Lower leg skin (tissue), 3 donors: ENCODE measurements around the gene CLK1.

ENCODE experiments used
- POLR2A ChIP-seq, 2 donors: fragments of 450-650 bp; IDR thresholded peaks; one replicate each; pipeline ENCODE4 v1.6.1; 2016 to 2017; ENCODE audit warnings: antibody characterized with exemption in 2 of 2, mild to moderate bottlenecking in 1 of 2, moderate library complexity in 1 of 2
- TF ChIP-seq, protein P1 (sequence below), 3 donors: fragments of 450-650 bp; IDR thresholded peaks; one replicate each; pipeline ENCODE4 v1.5.1; 2016; ENCODE audit warnings: antibody characterized with exemption in 3 of 3, mild to moderate bottlenecking in 3 of 3, moderate library complexity in 2 of 3

- TF ChIP-seq POLR2A (IDR thresholded peaks at IDR 0.05): no peak
- TF ChIP-seq, protein P1, sequence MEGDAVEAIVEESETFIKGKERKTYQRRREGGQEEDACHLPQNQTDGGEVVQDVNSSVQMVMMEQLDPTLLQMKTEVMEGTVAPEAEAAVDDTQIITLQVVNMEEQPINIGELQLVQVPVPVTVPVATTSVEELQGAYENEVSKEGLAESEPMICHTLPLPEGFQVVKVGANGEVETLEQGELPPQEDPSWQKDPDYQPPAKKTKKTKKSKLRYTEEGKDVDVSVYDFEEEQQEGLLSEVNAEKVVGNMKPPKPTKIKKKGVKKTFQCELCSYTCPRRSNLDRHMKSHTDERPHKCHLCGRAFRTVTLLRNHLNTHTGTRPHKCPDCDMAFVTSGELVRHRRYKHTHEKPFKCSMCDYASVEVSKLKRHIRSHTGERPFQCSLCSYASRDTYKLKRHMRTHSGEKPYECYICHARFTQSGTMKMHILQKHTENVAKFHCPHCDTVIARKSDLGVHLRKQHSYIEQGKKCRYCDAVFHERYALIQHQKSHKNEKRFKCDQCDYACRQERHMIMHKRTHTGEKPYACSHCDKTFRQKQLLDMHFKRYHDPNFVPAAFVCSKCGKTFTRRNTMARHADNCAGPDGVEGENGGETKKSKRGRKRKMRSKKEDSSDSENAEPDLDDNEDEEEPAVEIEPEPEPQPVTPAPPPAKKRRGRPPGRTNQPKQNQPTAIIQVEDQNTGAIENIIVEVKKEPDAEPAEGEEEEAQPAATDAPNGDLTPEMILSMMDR (IDR thresholded peaks at IDR 0.05): no peak
These were observed 18.7 kb downstream of the CLK1 start for GRCh38 chr2:200845669-200846325.
